HEK293 (cell line): ENCODE measurements around the gene IFNLR1.

ENCODE experiments used
- CTCF ChIA-PET: fragments of 350-600 bp; formaldehyde crosslinking; extraction: SDS; loops from one replicate; lab custom pipeline; 2021; ENCODE audit warnings: antibody characterized with exemption; lab: Yijun Ruan, JAX
- POLR2A ChIA-PET: fragments of 300-600 bp; formaldehyde crosslinking; extraction: SDS; loops from one replicate; lab custom pipeline; 2020; ENCODE audit warnings: antibody characterized with exemption, inconsistent platforms; lab: Yijun Ruan, JAX
- H3K27ac ChIP-seq: fragments of 200-500 bp; sonication (Bioruptor generic); 2 replicates; pipeline ENCODE4 v1.5.1; 2014; ENCODE audit warnings: low read depth, low read length, control low read depth, inconsistent platforms; ENCODE audit errors: extremely low read depth
- H3K36me3 ChIP-seq, 2 experiments: fragments of 200-500 bp in 1 of 2; sonication (Bioruptor generic) in 1 of 2; 1 replicate in 1 of 2; 2 replicates in 1 of 2; pipeline ENCODE4 v1.5.1; 2014 to 2017; ENCODE audit warnings: inconsistent platforms in 2 of 2, low read length in 2 of 2; ENCODE audit not compliant: control insufficient read depth in 2 of 2, insufficient read depth in 1 of 2
- H3K4me1 ChIP-seq: fragments of 200-500 bp; sonication (Bioruptor generic); 2 replicates; pipeline ENCODE4 v1.5.1; 2014; ENCODE audit warnings: mild to moderate bottlenecking, low read length, inconsistent platforms; ENCODE audit not compliant: control insufficient read depth, insufficient read depth
- H3K4me3 ChIP-seq: 2 replicates; pipeline ENCODE4 v1.5.1; 2011; ENCODE audit warnings: low read depth, mild to moderate bottlenecking, control low read depth, low read length, moderate library complexity
- H3K9me3 ChIP-seq: fragments of 200-500 bp; sonication (Bioruptor generic); 2 replicates; pipeline ENCODE4 v1.5.1; 2014; ENCODE audit warnings: low read depth, low read length, inconsistent platforms; ENCODE audit not compliant: control insufficient read depth, insufficient read depth
- GLI2 ChIP-seq: fragments of 450-650 bp; formaldehyde crosslinking; IDR thresholded peaks from 2 replicates; pipeline ENCODE4; 2017; ENCODE audit warnings: missing biosample characterization, missing genetic modification characterization, low read depth, borderline replicate concordance
- KLF1 ChIP-seq: fragments of 450-650 bp; formaldehyde crosslinking; IDR thresholded peaks from 2 replicates; pipeline ENCODE4 v1.5.1; 2016; ENCODE audit warnings: missing biosample characterization, missing genetic modification characterization
- KLF17 ChIP-seq: fragments of 450-650 bp; formaldehyde crosslinking; IDR thresholded peaks from 2 replicates; pipeline ENCODE4 v1.5.1; 2016; ENCODE audit warnings: missing biosample characterization, missing genetic modification characterization
- KLF7 ChIP-seq: fragments of 450-650 bp; formaldehyde crosslinking; IDR thresholded peaks from 2 replicates; pipeline ENCODE4 v1.5.1; 2016; ENCODE audit warnings: missing biosample characterization, missing genetic modification characterization, borderline replicate concordance
- KLF9 ChIP-seq: fragments of 450-650 bp; formaldehyde crosslinking; IDR thresholded peaks from 2 replicates; pipeline ENCODE4 v1.5.1; 2016; ENCODE audit warnings: missing biosample characterization, missing genetic modification characterization, low read depth
- PRDM6 ChIP-seq: fragments of 450-650 bp; formaldehyde crosslinking; IDR thresholded peaks from 2 replicates; pipeline ENCODE4 v1.5.1; 2017; ENCODE audit warnings: missing biosample characterization, missing genetic modification characterization
- SP2 ChIP-seq: fragments of 450-650 bp; formaldehyde crosslinking; IDR thresholded peaks from 2 replicates; pipeline ENCODE4 v1.5.1; 2016; ENCODE audit warnings: missing biosample characterization, missing genetic modification characterization
- TRIM28 ChIP-seq: IDR thresholded peaks from 2 replicates; pipeline ENCODE4 v1.6.1; 2011; ENCODE audit warnings: low read length, control low read depth, borderline replicate concordance
- ZBTB8A ChIP-seq: fragments of 450-650 bp; formaldehyde crosslinking; IDR thresholded peaks from 2 replicates; pipeline ENCODE4 v1.5.1; 2016; ENCODE audit warnings: missing biosample characterization, missing genetic modification characterization
- ZIC2 ChIP-seq: fragments of 450-650 bp; formaldehyde crosslinking; IDR thresholded peaks from 2 replicates; pipeline ENCODE4 v1.5.1; 2016; ENCODE audit warnings: missing biosample characterization, missing genetic modification characterization
- ZNF174 ChIP-seq: fragments of 450-650 bp; formaldehyde crosslinking; IDR thresholded peaks from 2 replicates; pipeline ENCODE4 v1.5.0; 2017; ENCODE audit warnings: missing biosample characterization, mild to moderate bottlenecking, missing genetic modification characterization
- ZNF423 ChIP-seq: fragments of 450-650 bp; formaldehyde crosslinking; IDR thresholded peaks from 2 replicates; pipeline ENCODE4 v1.5.1; 2016; ENCODE audit warnings: missing biosample characterization, missing genetic modification characterization
- ZNF449 ChIP-seq: fragments of 450-650 bp; formaldehyde crosslinking; IDR thresholded peaks from 2 replicates; pipeline ENCODE4 v1.5.1; 2017; ENCODE audit warnings: missing biosample characterization, mild to moderate bottlenecking, missing genetic modification characterization, moderate library complexity
- ZNF530 ChIP-seq: fragments of 450-650 bp; formaldehyde crosslinking; IDR thresholded peaks from 2 replicates; pipeline ENCODE4 v1.5.1; 2016; ENCODE audit warnings: low read depth, missing biosample characterization, missing genetic modification characterization
- ZNF596 ChIP-seq: fragments of 450-650 bp; IDR thresholded peaks from 2 replicates; pipeline ENCODE4 v1.5.0; 2018; ENCODE audit warnings: missing biosample characterization, mild to moderate bottlenecking, missing genetic modification characterization, moderate library complexity
- ZNF776 ChIP-seq: fragments of 450-650 bp; formaldehyde crosslinking; IDR thresholded peaks from 2 replicates; pipeline ENCODE4 v1.5.0; 2017; ENCODE audit warnings: missing biosample characterization, missing genetic modification characterization, borderline replicate concordance

Gene IFNLR1

DNA sequence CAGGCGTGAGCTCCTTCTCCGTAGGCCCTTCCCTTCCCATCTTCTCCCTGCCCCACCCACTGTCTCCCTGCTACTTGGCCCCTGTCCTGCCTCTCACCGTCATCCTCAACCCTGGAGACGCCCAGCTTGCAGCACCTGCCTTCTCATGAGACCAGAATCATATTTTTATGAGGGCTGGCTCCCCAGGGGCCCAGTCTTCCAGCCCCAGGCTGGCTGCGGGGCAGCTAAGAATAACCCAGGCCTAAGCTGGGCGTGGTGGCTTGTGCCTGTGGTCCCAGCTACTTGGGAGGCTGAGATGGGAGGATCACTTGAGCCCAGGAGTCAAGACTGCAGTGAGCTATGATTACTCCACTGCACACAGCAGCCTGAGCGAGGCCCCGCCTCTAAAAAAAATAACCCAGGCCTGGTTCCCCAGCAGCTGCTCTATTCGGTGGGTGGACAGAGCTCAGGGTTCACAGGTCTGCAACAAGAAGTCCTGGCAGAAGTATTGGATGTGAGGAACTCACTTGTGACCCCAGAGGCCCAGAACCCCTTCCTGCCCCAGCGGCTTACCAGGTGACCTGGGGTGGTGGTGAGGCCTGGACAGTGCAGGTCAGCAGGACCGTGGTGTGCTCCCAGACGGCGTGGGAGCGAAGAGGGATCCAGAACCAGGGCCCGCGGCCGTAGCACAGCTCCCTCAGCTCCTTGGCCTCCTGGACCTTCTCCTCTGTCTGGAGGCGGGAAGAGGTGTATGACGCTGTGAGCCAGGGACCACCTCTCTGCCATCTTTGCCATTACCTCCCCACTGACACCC lies 81.5 kb downstream of the IFNLR1 start (continued):
- TF ChIP-seq ZNF449 (tag by site-specific recombination) (no peak), KLF7 (tag by site-specific recombination) (0 out of 2 replicates have a peak, but pooled peaks have one; percentile 26), ZBTB8A (tag by site-specific recombination) (peak; percentile 34; the same call in 1 of the 2 replicates), ZNF776 (no peak), PRDM6 (tag by site-specific recombination) (no peak), ZIC2 (tag by site-specific recombination) (peak; percentile 88), TRIM28 (0 out of 2 replicates have a peak, but pooled peaks have one; percentile 42), KLF1 (peak; percentile 95), ZNF174 (tag by site-specific recombination) (no peak), ZNF530 (tag by site-specific recombination) (no peak), KLF17 (tag by site-specific recombination) (peak; percentile 89), ZNF423 (tag by site-specific recombination) (peak; percentile 52; the same call in 1 of the 2 replicates), GLI2 (tag by site-specific recombination) (no peak), KLF9 (no peak)
- TF ChIP-seq, all 188 proteins: peak for 8

DNA sequence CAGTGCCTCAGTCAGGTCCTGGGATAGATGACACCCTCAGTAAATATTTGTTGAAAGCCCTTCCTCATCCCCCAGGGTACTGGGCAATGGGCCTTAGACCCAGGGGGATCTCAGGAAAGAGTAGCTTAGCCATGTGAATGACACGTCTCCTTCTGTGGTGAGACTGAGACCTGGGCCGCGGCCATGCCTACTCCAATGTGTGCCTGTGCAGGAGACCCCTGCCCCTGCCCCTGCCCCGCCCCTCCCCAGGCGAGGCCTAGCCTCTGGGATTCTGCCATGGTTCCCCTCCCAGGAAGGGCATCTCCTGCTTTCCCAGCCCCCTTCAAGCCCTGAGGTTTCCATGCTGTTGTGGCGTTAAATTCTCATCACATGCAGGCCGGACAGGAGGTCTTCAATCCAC lies 82.2 kb downstream of the IFNLR1 start:
- ChIA-PET POLR2A (no interaction called here), CTCF (interaction anchor here (0.6 kb wide), 1 partner anchor 415 kb away, joined by 3 read pairs; no protein-coding TSS in a partner anchor)
- H3K27ac ChIP-seq = no peak overlapping the region

More for the DNA sequence above, 82.2 kb downstream of the IFNLR1 start:
- H3K4me3 ChIP-seq = no peak overlapping the region
- H3K9me3 ChIP-seq = no peaks in the 10 kb centered on the region
- TF ChIP-seq ZNF596 (no peak), SP2 (tag by site-specific recombination) (no peak)
- 0 out of 2 replicates have a peak, but pooled peaks cover 2% of the 10 kb centered on the region for H3K4me1 ChIP-seq
- no peaks in the 10 kb centered on the region for H3K36me3 ChIP-seq
